ENCODE data around the gene PARD3B. TPM values are rescaled to one million over a fixed set of nuclear protein-coding genes. Genes with fewer than 3 reads are reported as not detected.

PARD3B gene
- total and polyA plus RNA-seq, 2 of the 13 experiments (the other 11 are each of a cell fraction or from before 2014, with no cell fraction given), result 0.71 to 2.3 TPM

DNA sequence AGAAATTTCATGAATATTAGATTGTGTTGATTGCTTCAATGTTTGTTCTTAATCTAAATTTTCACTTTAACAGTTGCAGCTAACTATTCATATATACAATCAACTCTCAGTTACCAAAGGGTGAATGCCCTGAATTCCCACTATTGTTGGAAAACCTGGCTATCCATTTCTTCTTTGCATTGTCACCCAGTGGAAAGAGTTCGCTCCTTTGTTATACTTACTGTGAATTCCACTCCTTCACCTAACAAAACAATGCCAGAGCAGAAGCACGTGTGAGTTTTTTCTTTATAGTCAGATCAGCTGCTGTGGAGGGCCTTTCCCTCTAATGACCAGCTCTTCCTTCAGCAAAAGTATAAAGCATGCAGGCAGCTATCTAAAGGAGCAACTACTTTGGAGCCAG lies 727.9 kb downstream of the PARD3B start:
- ATAC-seq, result peak; percentile 70
- intact Hi-C loops (cut with micrococcal nuclease; ENCODE audit: unreplicated experiment), result no loop called here
- CTCF ChIA-PET (ENCODE audit: low intra/inter-chr PET ratio, low total read pairs), result no interaction called here
- no peak for TF ChIP-seq SALL2 (CRISPR knock-in tag; IDR thresholded peaks at IDR 0.05)
- no peak for TF ChIP-seq THAP9 (CRISPR knock-in tag; IDR thresholded peaks at IDR 0.05; ENCODE audit: borderline replicate concordance)
- no peak for TF ChIP-seq TIGD3 (CRISPR knock-in tag; IDR thresholded peaks at IDR 0.05; ENCODE audit: borderline replicate concordance)
- TF ChIP-seq ZNF672 (CRISPR knock-in tag; IDR thresholded peaks at IDR 0.05), result no peak
- no peak for TF ChIP-seq NFE2L1 (CRISPR knock-in tag; IDR thresholded peaks at IDR 0.05; ENCODE audit: borderline replicate concordance)
- no peak for TF ChIP-seq ZNF547 (CRISPR knock-in tag; IDR thresholded peaks at IDR 0.05)
- TF ChIP-seq NFRKB (IDR thresholded peaks at IDR 0.05), result no peak
- TF ChIP-seq, protein P1, sequence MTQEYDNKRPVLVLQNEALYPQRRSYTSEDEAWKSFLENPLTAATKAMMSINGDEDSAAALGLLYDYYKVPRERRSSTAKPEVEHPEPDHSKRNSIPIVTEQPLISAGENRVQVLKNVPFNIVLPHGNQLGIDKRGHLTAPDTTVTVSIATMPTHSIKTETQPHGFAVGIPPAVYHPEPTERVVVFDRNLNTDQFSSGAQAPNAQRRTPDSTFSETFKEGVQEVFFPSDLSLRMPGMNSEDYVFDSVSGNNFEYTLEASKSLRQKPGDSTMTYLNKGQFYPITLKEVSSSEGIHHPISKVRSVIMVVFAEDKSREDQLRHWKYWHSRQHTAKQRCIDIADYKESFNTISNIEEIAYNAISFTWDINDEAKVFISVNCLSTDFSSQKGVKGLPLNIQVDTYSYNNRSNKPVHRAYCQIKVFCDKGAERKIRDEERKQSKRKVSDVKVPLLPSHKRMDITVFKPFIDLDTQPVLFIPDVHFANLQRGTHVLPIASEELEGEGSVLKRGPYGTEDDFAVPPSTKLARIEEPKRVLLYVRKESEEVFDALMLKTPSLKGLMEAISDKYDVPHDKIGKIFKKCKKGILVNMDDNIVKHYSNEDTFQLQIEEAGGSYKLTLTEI (CRISPR knock-in tag; conservative IDR thresholded peaks at IDR 0.05), result no peak
- TF ChIP-seq ZNF776 (CRISPR knock-in tag; IDR thresholded peaks at IDR 0.05), result no peak

More for the DNA sequence above, 727.9 kb downstream of the PARD3B start:
- Histone ChIP-seq H3K79me2 (ENCODE audit: insufficient read depth, low read length) (no peaks in the 10 kb centered on the region), H4K20me1 (ENCODE audit: insufficient read depth, low read length) (no peaks in the 10 kb centered on the region), H3K36me3 (replicated peaks in 1 of 2; ENCODE audit: control insufficient read depth in 1 of 2, insufficient read depth in 2 of 2, low read length in 2 of 2) (no peaks in the 10 kb centered on the region), H3K9ac (ENCODE audit: insufficient read depth, low read depth, low read length) (no peak overlapping the region), H3K9me3 (ENCODE audit: low read length) (no peaks in the 10 kb centered on the region), H3K4me3 (replicated peaks in 1 of 3; ENCODE audit: insufficient read depth in 1 of 3, low read depth in 2 of 3, low read length in 3 of 3) (no peak overlapping the region), H3K27me3 (ENCODE audit: control insufficient read depth in 1 of 2, insufficient read depth in 2 of 2, low read length in 2 of 2) (no peaks in the 10 kb centered on the region; a peak in 1 of 5 replicates), H3K27ac (ENCODE audit: extremely low read length, insufficient read depth, low read length) (no peak overlapping the region), H3K4me2 (ENCODE audit: low read depth, low read length) (peak overlapping the region; percentile 43), H3K4me1 (ENCODE audit: insufficient read depth, low read length) (peaks cover 35% of the 10 kb centered on the region), H2AFZ (ENCODE audit: low read length) (no peak overlapping the region)
- DNase-seq (ENCODE audit: low spot score) (no peak), FAIRE-seq (peak; percentile 12)
- in situ Hi-C loops (cut with HindIII; ENCODE audit: extremely low pct_ligation_motif_present, low pct_unique_long_range_greater_than_20kb), result no loop called here
- 22% methylated on average over 2 of the region's 2 CpGs for WGBS (ENCODE audit: low lambda C conversion rate)
- POLR2A ChIA-PET, result no interaction called here
- TSS peak; percentile 89 for BruUV-seq (replicated peaks)

Measured in HepG2 (cell line).